Body of pancreas (tissue), 4 donors: ENCODE measurements around the gene TOX2. TPM values are rescaled to one million over a fixed set of nuclear protein-coding genes. Genes with fewer than 3 reads are reported as not detected.

Source experiments
- ATAC-seq: fragments of 150-250 bp; one replicate; pipeline ENCODE4 v1.9.1; 2016
- DNase-seq, 4 donors: peaks; one replicate each; pipeline ENCODE4 v3.0.0-alpha.2; 2019
- H3K27ac ChIP-seq, 4 donors: fragments of 200-600 bp; sonication (generic); 1 replicate in 3 of 4; 2 replicates in 1 of 4; pipeline versions ENCODE4 v1.5.1 to v1.6.1; 2016 to 2019; ENCODE audit warnings: mild to moderate bottlenecking in 1 of 4, mixed read lengths in 1 of 4, moderate library complexity in 1 of 4
- H3K27me3 ChIP-seq, 2 donors: fragments of 200-600 bp; sonication (generic); one replicate each; pipeline ENCODE4 v1.6.0; 2016; ENCODE audit warnings: mild to moderate bottlenecking in 1 of 2
- H3K36me3 ChIP-seq, 2 donors: fragments of 200-600 bp; sonication (generic); replicated peaks in 1 of 2; 2 replicates each; pipeline ENCODE4 v1.5.1; 2016; ENCODE audit warnings: low read depth in 2 of 2; ENCODE audit not compliant: insufficient read depth in 1 of 2
- H3K4me1 ChIP-seq: fragments of 200-600 bp; sonication (generic); one replicate; pipeline ENCODE4 v1.6.0; 2016
- H3K4me3 ChIP-seq, 2 donors: fragments of 200-600 bp; sonication (generic); 1 replicate in 1 of 2; 2 replicates in 1 of 2; pipeline ENCODE4 v1.5.1; 2016 to 2019
- H3K9me3 ChIP-seq, 3 donors: fragments of 200-600 bp; sonication (generic); 1 replicate in 2 of 3; 2 replicates in 1 of 3; pipeline ENCODE4 v1.5.1; 2016
- POLR2A ChIP-seq, 3 donors: fragments of 450-650 bp; IDR thresholded peaks; one replicate each; pipeline ENCODE4 v1.6.1; 2016; ENCODE audit warnings: antibody characterized with exemption in 3 of 3, mild to moderate bottlenecking in 2 of 3
- WGBS, 2 donors: methylation state at CpG; one replicate each; pipeline ENCODE4 v1.1.5; 2017; 5-methylcytosine and 5-hydroxymethylcytosine counted together
- intact Hi-C: fragments of 100-400 bp; cut with DNase I; formaldehyde crosslinking; loops from one replicate; pipeline ENCODE4 v1.15.1; 2023
- total RNA-seq, 2 donors: library from RNA; depleted of rRNA; stranded (reverse); fragments of >200 nt; gene quantifications; one replicate each; pipeline ENCODE4 v1.1.0, GENCODE V29; 2016
- TF ChIP-seq, protein P1 (sequence below), 7 experiments: fragments of 450-650 bp in 4 of 7; fragments of 200-600 bp in 3 of 7; sonication (generic) in 3 of 7; IDR thresholded peaks; one replicate each; pipeline ENCODE4 v1.5.1; 2016 to 2019; ENCODE audit warnings: antibody characterized with exemption in 7 of 7

The TOX2 gene
- total RNA-seq, 2 donors from 2014 or later, result 1.8 to 2.0 TPM

DNA sequence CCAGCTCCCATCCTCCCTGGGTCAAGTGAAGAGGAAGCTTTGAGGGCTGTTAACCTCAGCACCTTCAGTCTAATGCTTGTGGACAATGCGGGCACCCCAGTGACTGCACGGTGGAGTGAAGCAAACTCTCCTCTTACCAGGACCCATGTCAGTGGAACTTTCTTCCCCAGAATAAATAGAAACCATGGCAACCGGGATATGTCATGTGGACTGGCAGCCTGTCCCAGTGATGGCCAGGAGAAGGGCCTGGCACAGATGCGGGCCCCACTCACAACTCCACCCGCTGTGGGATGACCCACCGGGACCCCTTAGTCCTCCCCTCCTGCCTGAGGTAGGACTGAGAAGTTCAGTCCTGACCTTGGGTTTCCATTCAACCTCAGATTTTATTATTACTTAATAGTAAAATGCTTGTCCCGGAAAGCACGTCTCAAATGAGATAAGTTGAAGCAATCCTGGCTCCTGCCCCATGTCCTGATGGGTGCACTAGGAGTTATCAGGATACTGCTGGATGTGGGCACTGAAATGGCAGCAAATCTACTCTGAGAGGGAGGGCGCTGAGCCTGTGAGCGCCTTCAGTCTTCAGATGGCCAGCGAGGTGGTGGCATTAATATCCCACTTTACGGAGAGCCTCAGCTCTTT, 23.5 kb downstream of the TOX2 start:
- no peaks in the 10 kb centered on the region for H3K36me3 ChIP-seq
- H3K9me3 ChIP-seq, result no peaks in the 10 kb centered on the region
- peaks cover 15% of the 10 kb centered on the region for H3K4me1 ChIP-seq
- ATAC-seq (no peak), DNase-seq (no peak)
- no peak overlapping the region for H3K27ac ChIP-seq
- intact Hi-C loops, result no loop called here
- TF ChIP-seq, protein P1, sequence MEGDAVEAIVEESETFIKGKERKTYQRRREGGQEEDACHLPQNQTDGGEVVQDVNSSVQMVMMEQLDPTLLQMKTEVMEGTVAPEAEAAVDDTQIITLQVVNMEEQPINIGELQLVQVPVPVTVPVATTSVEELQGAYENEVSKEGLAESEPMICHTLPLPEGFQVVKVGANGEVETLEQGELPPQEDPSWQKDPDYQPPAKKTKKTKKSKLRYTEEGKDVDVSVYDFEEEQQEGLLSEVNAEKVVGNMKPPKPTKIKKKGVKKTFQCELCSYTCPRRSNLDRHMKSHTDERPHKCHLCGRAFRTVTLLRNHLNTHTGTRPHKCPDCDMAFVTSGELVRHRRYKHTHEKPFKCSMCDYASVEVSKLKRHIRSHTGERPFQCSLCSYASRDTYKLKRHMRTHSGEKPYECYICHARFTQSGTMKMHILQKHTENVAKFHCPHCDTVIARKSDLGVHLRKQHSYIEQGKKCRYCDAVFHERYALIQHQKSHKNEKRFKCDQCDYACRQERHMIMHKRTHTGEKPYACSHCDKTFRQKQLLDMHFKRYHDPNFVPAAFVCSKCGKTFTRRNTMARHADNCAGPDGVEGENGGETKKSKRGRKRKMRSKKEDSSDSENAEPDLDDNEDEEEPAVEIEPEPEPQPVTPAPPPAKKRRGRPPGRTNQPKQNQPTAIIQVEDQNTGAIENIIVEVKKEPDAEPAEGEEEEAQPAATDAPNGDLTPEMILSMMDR (IDR thresholded peaks at IDR 0.05), result no peak
- TF ChIP-seq POLR2A (IDR thresholded peaks at IDR 0.05), result no peak
- WGBS, 2 donors, result 70 to 71% methylated on average over 9 to 12 of the region's 12 CpGs
- no peaks in the 10 kb centered on the region for H3K27me3 ChIP-seq
- H3K4me3 ChIP-seq, result no peak overlapping the region

DNA sequence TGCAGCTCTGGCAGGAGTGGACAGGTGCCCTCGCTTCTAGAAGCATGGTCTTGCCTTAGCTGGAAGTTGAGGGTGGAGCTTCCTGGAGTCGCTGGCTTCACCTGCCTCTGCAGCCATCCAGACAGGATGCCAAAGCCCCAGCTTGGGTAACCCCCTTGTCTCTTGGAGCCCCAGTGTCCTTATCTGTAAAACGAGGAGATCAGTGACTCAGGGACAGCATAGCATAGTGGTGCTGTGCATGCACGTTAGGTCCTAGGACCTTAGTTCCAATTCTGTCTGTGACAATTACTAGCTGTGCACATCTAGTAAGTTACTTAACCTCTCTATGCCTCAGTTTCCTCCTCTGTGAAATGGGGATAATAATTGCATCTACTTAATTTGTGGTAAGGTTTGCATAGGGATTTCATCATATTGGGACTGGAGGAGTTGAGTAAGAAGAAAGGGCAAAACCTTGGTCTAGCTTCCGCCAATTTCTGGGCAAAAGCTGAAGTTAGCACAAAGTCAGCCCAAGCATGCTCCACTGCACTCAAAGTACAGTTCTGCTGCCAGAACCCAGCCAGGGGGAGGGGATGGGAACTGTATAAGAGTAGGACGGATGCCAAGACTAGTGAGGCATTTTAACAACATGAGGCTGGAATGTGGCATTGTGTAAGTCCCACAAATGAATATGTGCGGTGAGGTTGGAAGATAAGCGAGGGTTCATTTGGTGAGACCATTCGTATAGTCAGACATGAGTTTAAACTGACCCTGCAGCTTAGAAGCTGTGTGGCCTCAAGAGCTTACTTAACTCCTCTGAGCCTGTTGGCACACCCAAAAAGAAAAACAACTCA, 24.5 kb downstream of the TOX2 start:
- Histone ChIP-seq H3K27ac (no peak overlapping the region), H3K36me3 (no peaks in the 10 kb centered on the region), H3K27me3 (no peaks in the 10 kb centered on the region), H3K4me3 (no peak overlapping the region), H3K4me1 (peaks cover 15% of the 10 kb centered on the region), H3K9me3 (no peaks in the 10 kb centered on the region)
- TF ChIP-seq, protein P1 (IDR thresholded peaks at IDR 0.05), result no peak
- 24% methylated on average over 8 to 9 of the region's 9 CpGs for WGBS, 2 donors
- intact Hi-C loops, result no loop called here
- peak; percentile 30 to 77 (median 54) for DNase-seq
- peak; percentile 66 for ATAC-seq

DNA sequence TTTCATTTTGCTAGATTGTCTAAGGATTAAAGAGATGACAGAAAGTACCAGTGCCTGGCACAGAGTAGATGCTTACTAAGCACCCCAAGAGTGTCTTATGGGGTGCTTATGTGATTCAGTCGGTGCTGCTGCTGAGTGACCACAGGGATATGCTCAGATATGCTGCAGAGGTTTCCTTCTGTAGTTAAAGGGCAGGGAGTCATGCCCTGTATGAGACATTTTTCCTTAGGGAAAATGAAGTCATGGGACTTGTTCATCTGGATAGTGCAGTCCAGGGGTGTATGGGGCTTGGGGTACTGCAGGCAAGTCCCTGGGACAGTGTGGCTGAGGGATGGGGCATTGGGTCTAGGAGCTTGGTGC, 25.1 kb downstream of the TOX2 start:
- intact Hi-C loops, result no loop called here
- WGBS, 2 donors, result 48 to 71% methylated on average over 1 of the region's 1 CpG
- H3K9me3 ChIP-seq, result no peaks in the 10 kb centered on the region
- no peaks in the 10 kb centered on the region for H3K27me3 ChIP-seq
- no peak overlapping the region for H3K4me3 ChIP-seq
- H3K4me1 ChIP-seq, result peaks cover 15% of the 10 kb centered on the region
- DNase-seq (no peak), ATAC-seq (no peak)
- no peaks in the 10 kb centered on the region for H3K36me3 ChIP-seq
- no peak overlapping the region for H3K27ac ChIP-seq
- TF ChIP-seq, protein P1 (IDR thresholded peaks at IDR 0.05), result no peak
- TF ChIP-seq POLR2A (IDR thresholded peaks at IDR 0.05), result no peak

DNA sequence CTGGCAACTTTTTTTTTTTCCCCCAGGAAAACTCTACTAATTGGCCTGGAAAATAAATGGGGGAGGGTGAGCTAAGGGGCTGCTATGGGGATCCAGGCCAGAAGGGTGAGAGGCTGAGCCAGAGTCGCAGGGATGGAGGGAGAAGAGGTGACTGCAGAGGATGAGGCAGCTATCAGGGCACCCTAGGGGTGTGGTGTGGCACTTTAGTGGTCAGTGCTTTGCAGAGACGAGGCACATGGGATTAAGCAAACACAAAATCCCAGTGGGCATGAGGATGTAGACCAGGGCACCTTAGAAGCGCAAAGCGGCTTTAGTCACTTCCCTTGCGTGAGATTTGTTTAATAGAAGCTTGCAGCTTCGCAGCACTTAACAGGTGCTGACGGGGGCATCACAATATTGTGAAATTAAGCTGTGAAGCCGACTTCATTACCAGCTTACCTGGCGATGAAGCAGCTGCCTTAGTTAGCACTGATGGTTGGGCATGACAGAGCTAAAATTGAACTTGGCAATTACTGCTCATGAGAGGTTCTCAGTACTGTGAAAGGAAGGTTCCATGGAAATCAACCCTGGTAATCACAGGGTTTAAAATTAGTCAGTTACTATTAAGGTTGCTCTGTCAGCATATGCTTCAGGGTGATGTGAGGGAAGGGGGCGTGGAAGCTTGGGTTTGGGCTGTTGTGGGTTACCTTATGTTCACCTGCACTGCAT, 26.0 kb downstream of the TOX2 start:
- Histone ChIP-seq H3K9me3 (no peaks in the 10 kb centered on the region), H3K27me3 (no peaks in the 10 kb centered on the region), H3K27ac (peak overlapping the region in 1 of 4 donors; percentile 43), H3K4me3 (no peak overlapping the region), H3K36me3 (no peaks in the 10 kb centered on the region), H3K4me1 (peaks cover 15% of the 10 kb centered on the region)
- no peak for ATAC-seq
- TF ChIP-seq POLR2A (IDR thresholded peaks at IDR 0.05), result no peak
- TF ChIP-seq, protein P1 (IDR thresholded peaks at IDR 0.05), result no peak
- WGBS, 2 donors, result 68 to 77% methylated on average over 10 of the region's 10 CpGs
- DNase-seq, result no peak
- intact Hi-C loops, result no loop called here
